Stomach (tissue), 9 donors: ENCODE measurements around the gene TTC4. TPM values are rescaled to one million over a fixed set of nuclear protein-coding genes. Genes with fewer than 3 reads are reported as not detected.

ENCODE experiments used
- DNase-seq, 2 donors: peaks; one replicate each; pipeline versions ENCODE4 v3.0.0 to v3.0.0-alpha.2; 2013 to 2019
- H3K27ac ChIP-seq, 5 donors: fragments of 200-600 bp in 4 of 5; sonication (generic) in 4 of 5; one replicate each; pipeline ENCODE4 v1.5.1; 2013 to 2019; ENCODE audit warnings: mild to moderate bottlenecking in 1 of 5, moderate library complexity in 1 of 5
- H3K27me3 ChIP-seq, 3 donors: fragments of 200-600 bp; sonication (generic); one replicate each; pipeline ENCODE4 v1.5.1; 2017 to 2019; ENCODE audit warnings: mixed run types in 1 of 3
- H3K36me3 ChIP-seq, 4 donors: fragments of 200-600 bp; sonication (generic); 1 replicate in 3 of 4; 2 replicates in 1 of 4; pipeline ENCODE4 v1.5.1; 2016 to 2019
- H3K4me1 ChIP-seq, 4 donors: fragments of 200-600 bp; sonication (generic); one replicate each; pipeline ENCODE4 v1.5.1; 2016 to 2019
- H3K4me3 ChIP-seq, 4 donors: fragments of 200-600 bp; sonication (generic) in 3 of 4; one replicate each; pipeline ENCODE4 v1.5.1; 2016 to 2019; ENCODE audit warnings: mild to moderate bottlenecking in 1 of 4
- H3K9me3 ChIP-seq, 4 donors: fragments of 200-600 bp; sonication (generic); one replicate each; pipeline ENCODE4 v1.5.1; 2016 to 2019
- CTCF ChIP-seq, 7 experiments: fragments of 450-650 bp in 4 of 7; fragments of 200-600 bp in 3 of 7; sonication (generic) in 3 of 7; IDR thresholded peaks; one replicate each; pipeline ENCODE4 v1.5.1; 2016 to 2019; ENCODE audit warnings: antibody characterized with exemption in 7 of 7, control low read depth in 2 of 7, mild to moderate bottlenecking in 1 of 7
- EP300 ChIP-seq: sonication (generic); formaldehyde crosslinking; IDR thresholded peaks from one replicate; pipeline ENCODE4 v1.6.1; 2017; ENCODE audit warnings: antibody characterized with exemption
- POLR2A ChIP-seq, 4 donors: fragments of 450-650 bp; IDR thresholded peaks; one replicate each; pipeline ENCODE4 v1.6.1; 2016; ENCODE audit warnings: antibody characterized with exemption in 4 of 4, control low read depth in 2 of 4, mild to moderate bottlenecking in 1 of 4, moderate library complexity in 1 of 4
- POLR2AphosphoS5 ChIP-seq, 3 donors: sonication (generic); formaldehyde crosslinking; IDR thresholded peaks; one replicate each; pipeline ENCODE4 v1.6.1; 2016; ENCODE audit warnings: antibody characterized with exemption in 3 of 3
- whole genome bisulfite sequencing, 5 donors: extraction: QIAGEN DNeasy Blood & Tissue Kit in 3 of 5; methylation state at CpG; one replicate each; pipeline versions ENCODE4 v1.1.5 to v1.1.7; 2013 to 2018; 5-methylcytosine and 5-hydroxymethylcytosine counted together
- intact Hi-C: fragments of 100-400 bp; cut with DNase I; formaldehyde crosslinking; loops from one replicate; pipeline ENCODE4 v1.15.1; 2023; ENCODE audit warnings: low total_unique reads
- polyA plus RNA-seq, 3 donors: library from polyadenylated mRNA; stranded (reverse); fragments of 200-250 nt; gene quantifications; one replicate each; pipeline ENCODE4 v1.2.3, GENCODE V29; 2013
- total RNA-seq, 5 donors: library from RNA; depleted of rRNA; stranded (reverse); fragments of >200 nt; gene quantifications; one replicate each; pipeline versions ENCODE4 v1.1.0 to v1.2.3, GENCODE V29; 2014 to 2016
- donor health status: healthy with polysubstance abuse.
- donor health status: Bipolar disorder and iron deficiency.
- donor health status: healthy.

Gene TTC4
- total and polyA plus RNA-seq, 8 donors: 1.4 to 66.1 (median 13.4) TPM

- peak overlapping the region in 2 of 5 donors; percentile 39 to 47 for H3K27ac ChIP-seq
- no peak for DNase-seq
Observed at GRCh38 chr1:54777011-54777410, 61.4 kb downstream of the TTC4 start.

GRCh38 chr1:54777431-54777830 lies 61.8 kb downstream of the TTC4 start:
- Histone ChIP-seq H3K4me1 (peaks cover 8 to 21% (median 11%) of the 10 kb centered on the region in 4 donors), H3K27ac (peak overlapping the region in 2 of 5 donors; percentile 39 to 47), H3K27me3 (peaks cover 0 to 24% (median 7%) of the 10 kb centered on the region in 3 donors), H3K4me3 (no peak overlapping the region), H3K9me3 (no peaks in the 10 kb centered on the region), H3K36me3 (no peaks in the 10 kb centered on the region)
- 44 to 82% (median 77%) methylated on average over 4 of the region's 4 CpGs for WGBS, 5 donors
- no peak for TF ChIP-seq CTCF (IDR thresholded peaks at IDR 0.05)
- peak in 1 of 3 donors; percentile 62 for TF ChIP-seq POLR2AphosphoS5 (IDR thresholded peaks at IDR 0.05)
- peak in 1 of 2 donors; percentile 30 for DNase-seq
- intact Hi-C loops: no loop called here

More at GRCh38 chr1:54777011-54777410, 61.4 kb downstream of the TTC4 start:
- WGBS, 5 donors: 71 to 83% (median 78%) methylated on average over 4 of the region's 4 CpGs
- Histone ChIP-seq H3K4me3 (no peak overlapping the region), H3K36me3 (no peaks in the 10 kb centered on the region), H3K27me3 (peaks cover 0 to 20% (median 7%) of the 10 kb centered on the region in 3 donors), H3K4me1 (peaks cover 8 to 25% (median 10%) of the 10 kb centered on the region in 4 donors), H3K9me3 (no peaks in the 10 kb centered on the region)
- intact Hi-C loops: no loop called here
- TF ChIP-seq EP300: no peak

- intact Hi-C loops: no loop called here
- peaks cover 8 to 14% (median 11%) of the 10 kb centered on the region in 4 donors for H3K4me1 ChIP-seq
Observed at GRCh38 chr1:54781023-54781723, 65.5 kb downstream of the TTC4 start.

GRCh38 chr1:54782156-54782555 lies 66.5 kb downstream of the TTC4 start:
- H3K36me3 ChIP-seq: peaks cover 0 to 26% (median 19%) of the 10 kb centered on the region in 4 donors
- TF ChIP-seq POLR2AphosphoS5 (IDR thresholded peaks at IDR 0.05) (no peak), EP300 (no peak), POLR2A (IDR thresholded peaks at IDR 0.05) (no peak), CTCF (IDR thresholded peaks at IDR 0.05) (no peak)
- no peak overlapping the region for H3K27ac ChIP-seq

More at GRCh38 chr1:54781023-54781723, 65.5 kb downstream of the TTC4 start:
- Histone ChIP-seq H3K27ac (no peak overlapping the region), H3K27me3 (peaks cover 0 to 27% (median 7%) of the 10 kb centered on the region in 3 donors), H3K9me3 (no peaks in the 10 kb centered on the region), H3K4me3 (peak overlapping the region in 1 of 4 donors; percentile 13), H3K36me3 (peaks cover 0 to 16% (median 11%) of the 10 kb centered on the region in 4 donors)
- no peak for TF ChIP-seq POLR2AphosphoS5 (IDR thresholded peaks at IDR 0.05)
- TF ChIP-seq POLR2A (IDR thresholded peaks at IDR 0.05): no peak
- no peak for TF ChIP-seq CTCF (IDR thresholded peaks at IDR 0.05)
- TF ChIP-seq EP300: no peak
- WGBS, 5 donors: 25 to 30% (median 30%) methylated on average over 36 to 74 of the region's 74 CpGs
- DNase-seq: peak in 1 of 2 donors; percentile 72

GRCh38 chr1:54782588-54782987 lies 66.9 kb downstream of the TTC4 start:
- Histone ChIP-seq H3K36me3 (peaks cover 0 to 31% (median 21%) of the 10 kb centered on the region in 4 donors), H3K9me3 (no peaks in the 10 kb centered on the region), H3K4me3 (no peak overlapping the region), H3K27ac (no peak overlapping the region), H3K27me3 (peaks cover 0 to 27% (median 7%) of the 10 kb centered on the region in 3 donors), H3K4me1 (peaks cover 8 to 13% (median 9%) of the 10 kb centered on the region in 4 donors)
- no peak for DNase-seq
- WGBS, 5 donors: 59 to 77% (median 75%) methylated on average over 2 of the region's 2 CpGs
- intact Hi-C loops: no loop called here
- TF ChIP-seq CTCF (IDR thresholded peaks at IDR 0.05) (no peak), EP300 (no peak), POLR2A (IDR thresholded peaks at IDR 0.05) (no peak), POLR2AphosphoS5 (IDR thresholded peaks at IDR 0.05) (no peak)

More at GRCh38 chr1:54782156-54782555, 66.5 kb downstream of the TTC4 start:
- intact Hi-C loops: no loop called here
- H3K27me3 ChIP-seq: peaks cover 0 to 27% (median 7%) of the 10 kb centered on the region in 3 donors
- no peak overlapping the region for H3K4me3 ChIP-seq
- no peaks in the 10 kb centered on the region for H3K9me3 ChIP-seq
- 60 to 80% (median 73%) methylated on average over 6 of the region's 6 CpGs for WGBS, 5 donors
- DNase-seq: peak in 1 of 2 donors; percentile 57
- H3K4me1 ChIP-seq: peaks cover 8 to 13% (median 9%) of the 10 kb centered on the region in 4 donors
